Fibroblast of villous mesenchyme (primary cell): ENCODE data around the gene SMARCA2. TPM values are rescaled to one million over a fixed set of nuclear protein-coding genes. Genes with fewer than 3 reads are reported as not detected.

Experiments used
- DNase-seq: peaks from one replicate; pipeline ENCODE4 v3.0.0-alpha.2; 2010; ENCODE audit warnings: low read depth
- H3K4me3 ChIP-seq: 2 replicates; pipeline ENCODE4 v1.5.1; 2011; ENCODE audit warnings: low read depth, mild to moderate bottlenecking, low read length
- total RNA-seq: library from RNA; depleted of rRNA; stranded (reverse); fragments of >200 nt; gene quantifications from 2 replicates; pipeline ENCODE4 v1.2.3, GENCODE V29; 2012
- TF ChIP-seq, protein P1 (sequence below): IDR thresholded peaks from 2 replicates; pipeline ENCODE4 v1.5.1; 2012; ENCODE audit warnings: low read depth, mild to moderate bottlenecking, low read length; ENCODE audit not compliant: insufficient read depth

SMARCA2 gene
- total RNA-seq, 1 donor, result 51.4 TPM

DNA sequence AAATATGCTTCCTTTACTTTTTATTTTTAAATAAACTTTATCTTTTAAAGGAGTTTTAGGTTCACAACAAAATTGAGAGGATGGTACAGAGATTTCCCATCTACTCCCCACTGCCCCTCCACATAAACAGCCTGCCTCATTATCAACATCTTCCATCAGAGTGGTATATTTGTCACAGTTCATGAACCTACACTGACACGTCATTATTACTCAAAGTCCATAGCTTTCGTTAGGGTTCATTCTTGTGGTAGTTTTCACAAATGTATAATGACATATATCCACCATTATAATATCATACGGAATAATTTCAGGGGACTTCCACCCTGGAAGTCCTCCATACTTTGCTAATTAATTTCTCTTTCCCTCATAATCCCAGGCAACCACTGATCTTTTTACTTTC, 204.9 kb downstream of the SMARCA2 start:
- DNase-seq, result no peak
- TF ChIP-seq, protein P1, sequence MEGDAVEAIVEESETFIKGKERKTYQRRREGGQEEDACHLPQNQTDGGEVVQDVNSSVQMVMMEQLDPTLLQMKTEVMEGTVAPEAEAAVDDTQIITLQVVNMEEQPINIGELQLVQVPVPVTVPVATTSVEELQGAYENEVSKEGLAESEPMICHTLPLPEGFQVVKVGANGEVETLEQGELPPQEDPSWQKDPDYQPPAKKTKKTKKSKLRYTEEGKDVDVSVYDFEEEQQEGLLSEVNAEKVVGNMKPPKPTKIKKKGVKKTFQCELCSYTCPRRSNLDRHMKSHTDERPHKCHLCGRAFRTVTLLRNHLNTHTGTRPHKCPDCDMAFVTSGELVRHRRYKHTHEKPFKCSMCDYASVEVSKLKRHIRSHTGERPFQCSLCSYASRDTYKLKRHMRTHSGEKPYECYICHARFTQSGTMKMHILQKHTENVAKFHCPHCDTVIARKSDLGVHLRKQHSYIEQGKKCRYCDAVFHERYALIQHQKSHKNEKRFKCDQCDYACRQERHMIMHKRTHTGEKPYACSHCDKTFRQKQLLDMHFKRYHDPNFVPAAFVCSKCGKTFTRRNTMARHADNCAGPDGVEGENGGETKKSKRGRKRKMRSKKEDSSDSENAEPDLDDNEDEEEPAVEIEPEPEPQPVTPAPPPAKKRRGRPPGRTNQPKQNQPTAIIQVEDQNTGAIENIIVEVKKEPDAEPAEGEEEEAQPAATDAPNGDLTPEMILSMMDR, result no peak
- H3K4me3 ChIP-seq, result no peak overlapping the region

DNA sequence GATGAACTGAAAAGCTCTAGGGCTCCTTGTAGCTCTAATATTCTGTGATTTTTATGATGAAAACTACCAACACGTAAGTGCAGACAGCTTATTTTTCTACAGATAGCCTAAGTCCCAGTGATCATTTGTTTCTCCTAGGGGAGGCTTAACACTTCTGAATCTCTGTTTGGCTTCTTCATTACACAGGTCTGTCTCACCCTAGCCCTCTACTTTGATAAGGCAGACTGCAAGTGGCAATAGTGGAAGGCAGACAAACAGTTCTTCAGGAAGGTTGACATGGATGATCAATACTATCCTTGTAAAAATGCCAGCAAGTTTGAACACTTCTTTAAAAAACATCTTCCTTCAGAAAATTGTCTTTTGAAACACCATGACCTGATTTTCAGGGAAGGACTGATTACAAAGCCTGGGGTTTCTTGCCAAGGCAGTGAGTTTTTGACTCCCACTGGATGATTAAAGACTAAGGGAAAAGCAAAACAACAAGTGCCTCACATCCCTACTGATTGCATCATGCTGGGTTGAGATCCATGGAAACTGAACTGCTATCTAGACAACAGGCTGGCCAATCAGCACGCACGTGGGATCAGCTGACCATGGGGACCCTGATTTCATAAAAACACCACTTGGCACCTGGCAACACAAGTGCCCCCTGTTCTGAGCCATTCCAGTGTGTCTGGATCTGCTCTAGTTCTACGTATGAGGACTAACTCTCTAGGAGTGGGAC, 212.2 kb downstream of the SMARCA2 start:
- H3K4me3 ChIP-seq, result no peak overlapping the region
- TF ChIP-seq, protein P1, result no peak
- peak; percentile 65 for DNase-seq

DNA sequence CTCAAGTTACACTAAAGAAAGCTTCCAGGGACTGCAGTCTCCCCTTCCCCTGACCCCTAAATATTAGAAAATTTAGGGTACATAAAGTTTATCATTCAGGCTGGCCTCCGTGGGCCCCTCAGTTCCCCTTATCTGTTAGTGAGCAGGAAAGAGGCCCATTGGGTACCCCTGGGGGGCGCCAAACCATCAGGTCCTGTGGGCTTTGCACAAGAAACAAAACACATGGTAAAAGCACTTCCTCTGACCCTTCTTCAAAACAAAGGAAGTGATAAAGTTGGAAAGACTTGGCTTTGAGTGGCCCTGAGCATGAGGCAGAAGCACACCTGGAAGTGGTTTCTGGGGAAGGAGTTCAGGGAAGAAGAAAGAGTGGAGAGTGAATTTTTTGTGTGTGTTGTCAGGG, 213.0 kb downstream of the SMARCA2 start:
- TF ChIP-seq, protein P1, result peak; percentile 49
- H3K4me3 ChIP-seq, result no peak overlapping the region
- DNase-seq, result peak; percentile 28

DNA sequence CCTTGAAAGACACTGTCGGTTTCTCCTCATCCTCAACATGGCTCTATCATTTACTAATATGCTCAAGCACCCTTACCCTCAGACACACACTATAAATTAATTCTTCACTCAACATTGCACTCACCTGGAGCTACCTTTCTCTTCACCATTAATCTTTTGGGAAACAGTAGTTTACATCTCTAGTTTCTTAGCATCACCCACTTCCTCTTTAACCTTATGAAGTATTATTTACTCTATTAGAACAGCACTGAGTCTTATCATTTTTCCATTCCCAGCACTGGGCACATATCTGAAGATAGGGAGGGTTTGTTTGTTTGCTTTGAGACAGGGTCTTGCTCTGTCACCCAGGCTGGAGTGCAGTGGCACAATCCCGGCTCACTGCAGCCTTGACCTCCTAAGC, 213.5 kb downstream of the SMARCA2 start:
- no peak for DNase-seq
- H3K4me3 ChIP-seq, result no peak overlapping the region
- TF ChIP-seq, protein P1, result no peak

DNA sequence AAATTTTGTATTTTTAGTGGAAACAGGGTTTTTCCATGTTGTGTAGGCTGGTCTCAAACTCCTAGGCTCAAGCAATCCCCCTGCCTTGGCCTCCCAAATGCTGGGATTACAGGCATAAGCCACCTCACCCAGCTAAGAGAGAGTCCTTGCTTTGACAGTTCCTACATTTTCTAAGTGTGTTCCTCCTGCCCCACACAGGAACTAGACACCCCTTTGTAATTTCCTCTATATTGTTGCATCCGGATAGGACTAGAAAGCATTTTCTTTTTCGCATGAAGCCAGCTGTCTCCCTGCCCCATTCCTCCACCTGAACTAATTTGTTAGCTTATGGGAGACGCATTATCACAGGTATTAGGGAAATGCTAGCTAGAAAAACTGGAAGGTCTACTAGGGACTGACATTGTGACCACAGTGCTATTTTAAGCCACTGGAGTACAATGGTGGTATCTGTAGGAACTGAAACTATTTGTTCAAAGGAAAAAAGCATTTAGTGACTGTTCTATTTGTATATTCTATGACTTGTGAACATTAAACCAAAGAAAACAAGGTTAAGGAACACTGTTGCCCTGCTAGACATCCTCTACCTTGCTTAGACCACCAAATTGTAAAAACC, 214.1 kb downstream of the SMARCA2 start:
- no peak overlapping the region for H3K4me3 ChIP-seq
- DNase-seq, result no peak
- TF ChIP-seq, protein P1, result no peak

DNA sequence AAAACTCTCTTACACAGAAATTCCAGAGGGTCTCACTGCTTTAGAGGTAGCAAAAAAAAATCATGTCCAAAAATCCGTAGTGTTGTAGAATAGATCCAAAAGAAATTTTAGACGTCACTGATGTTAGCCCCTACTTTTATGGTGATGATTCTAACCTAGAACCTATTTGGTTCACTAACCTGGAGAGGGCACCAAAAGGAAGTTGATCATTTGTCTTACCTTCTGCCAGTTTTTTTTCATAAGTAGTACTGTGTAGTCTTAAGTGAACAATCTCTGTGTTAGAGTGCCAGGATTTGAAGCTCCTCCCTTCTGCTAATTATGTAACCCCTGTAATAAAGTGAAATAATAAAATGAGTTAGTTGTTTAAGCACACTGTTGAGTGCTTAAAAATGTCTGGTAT, 215.2 kb downstream of the SMARCA2 start:
- TF ChIP-seq, protein P1, result no peak
- DNase-seq, result no peak
- no peak overlapping the region for H3K4me3 ChIP-seq
